ENCODE measurements around the gene RCBTB2.

The RCBTB2 gene

GRCh38 chr13:48545608-48546007 is 12.7 kb upstream of the RCBTB2 start:
- H3K27ac Mint-ChIP-seq = no peak overlapping the region
- peaks cover 8% of the 10 kb centered on the region for H3K4me1 Mint-ChIP-seq
- no peaks in the 10 kb centered on the region for H3K27me3 Mint-ChIP-seq (ENCODE audit: low read depth)
- no peak overlapping the region for H3K4me3 Mint-ChIP-seq
- TF ChIP-seq CTCF (IDR thresholded peaks at IDR 0.05; ENCODE audit: unreplicated experiment in 3 of 3) = no peak
- H3K9me3 Mint-ChIP-seq = peaks cover 4% of the 10 kb centered on the region
- no peaks in the 10 kb centered on the region for H3K36me3 Mint-ChIP-seq (ENCODE audit: low read depth)

GRCh38 chr13:48542581-48543341 is 9.9 kb upstream of the RCBTB2 start:
- Mint-ChIP-seq H3K4me3 (peak overlapping the region in 1 of 3 experiments; percentile 32), H3K36me3 (ENCODE audit: low read depth) (no peaks in the 10 kb centered on the region), H3K9me3 (no peaks in the 10 kb centered on the region), H3K27me3 (ENCODE audit: low read depth) (peaks cover 5% of the 10 kb centered on the region), H3K4me1 (peaks cover 8% of the 10 kb centered on the region), H3K27ac (peak overlapping the region; percentile 65 to 78 (median 71))
- TF ChIP-seq CTCF (IDR thresholded peaks at IDR 0.05; ENCODE audit: unreplicated experiment in 3 of 3) = no peak

GRCh38 chr13:48542138-48542537 is 9.3 kb upstream of the RCBTB2 start:
- Mint-ChIP-seq H3K27ac (peak overlapping the region in 2 of 3 experiments; percentile 71 to 78), H3K4me1 (peaks cover 8% of the 10 kb centered on the region)

GRCh38 chr13:48539550-48539949 is 6.7 kb upstream of the RCBTB2 start:
- TF ChIP-seq CTCF (IDR thresholded peaks at IDR 0.05; ENCODE audit: unreplicated experiment in 3 of 3) = no peak
- H3K4me1 Mint-ChIP-seq = peaks cover 8% of the 10 kb centered on the region

More at GRCh38 chr13:48542138-48542537, 9.3 kb upstream of the RCBTB2 start:
- TF ChIP-seq CTCF (IDR thresholded peaks at IDR 0.05; ENCODE audit: unreplicated experiment in 3 of 3) = no peak
- Mint-ChIP-seq H3K4me3 (no peak overlapping the region), H3K9me3 (no peaks in the 10 kb centered on the region), H3K27me3 (ENCODE audit: low read depth) (peaks cover 5% of the 10 kb centered on the region), H3K36me3 (ENCODE audit: low read depth) (no peaks in the 10 kb centered on the region)

GRCh38 chr13:48536621-48537250 is 3.9 kb upstream of the RCBTB2 start:
- Mint-ChIP-seq H3K4me1 (peaks cover 5% of the 10 kb centered on the region), H3K36me3 (ENCODE audit: low read depth) (no peaks in the 10 kb centered on the region), H3K4me3 (no peak overlapping the region), H3K27me3 (ENCODE audit: low read depth) (peaks cover 5% of the 10 kb centered on the region), H3K27ac (no peak overlapping the region), H3K9me3 (no peaks in the 10 kb centered on the region)
- no peak for TF ChIP-seq CTCF (IDR thresholded peaks at IDR 0.05; ENCODE audit: unreplicated experiment in 3 of 3)

More at GRCh38 chr13:48539550-48539949, 6.7 kb upstream of the RCBTB2 start:
- no peak overlapping the region for H3K4me3 Mint-ChIP-seq
- H3K27me3 Mint-ChIP-seq (ENCODE audit: low read depth) = peaks cover 5% of the 10 kb centered on the region
- no peak overlapping the region for H3K27ac Mint-ChIP-seq
- H3K9me3 Mint-ChIP-seq = no peaks in the 10 kb centered on the region
- no peaks in the 10 kb centered on the region for H3K36me3 Mint-ChIP-seq (ENCODE audit: low read depth)

All from nephron (organoid).